Neural progenitor cell (in vitro differentiated cells): ENCODE measurements around the gene GLG1. TPM values are rescaled to one million over a fixed set of nuclear protein-coding genes. Genes with fewer than 3 reads are reported as not detected.

Experiments used
- DNase-seq: peaks from one replicate; pipeline ENCODE4 v3.0.0-alpha.2; 2016; ENCODE audit warnings: low spot score
- H2AFZ ChIP-seq: fragments of 200-600 bp; sonication (generic); replicated peaks from 2 replicates; pipeline ENCODE4 v1.6.1; 2016; ENCODE audit warnings: antibody characterized with exemption
- H3F3A ChIP-seq: fragments of 200-600 bp; sonication (generic); 2 replicates; pipeline ENCODE4 v1.6.1; 2016; ENCODE audit warnings: antibody characterized with exemption, low read depth
- H3K27ac ChIP-seq: fragments of 200-600 bp; sonication (generic); 2 replicates; pipeline ENCODE4 v1.5.1; 2016; ENCODE audit warnings: mild to moderate bottlenecking
- H3K27me3 ChIP-seq: fragments of 200-600 bp; sonication (generic); 2 replicates; pipeline ENCODE4 v1.6.1; 2016; ENCODE audit warnings: mild to moderate bottlenecking, moderate library complexity
- H3K36me3 ChIP-seq: fragments of 200-600 bp; sonication (generic); 2 replicates; pipeline ENCODE4 v1.5.1; 2016
- H3K4me1 ChIP-seq: fragments of 200-600 bp; sonication (generic); 2 replicates; pipeline ENCODE4 v1.6.1; 2016; ENCODE audit warnings: mixed run types
- H3K4me2 ChIP-seq: fragments of 200-600 bp; sonication (generic); 2 replicates; pipeline ENCODE4 v1.6.1; 2016
- H3K4me3 ChIP-seq: fragments of 200-600 bp; sonication (generic); 2 replicates; pipeline ENCODE4 v1.5.1; 2016
- H3K79me2 ChIP-seq: fragments of 200-600 bp; sonication (generic); 2 replicates; pipeline ENCODE4 v1.6.1; 2016; ENCODE audit warnings: low read depth
- H3K9ac ChIP-seq: fragments of 200-600 bp; sonication (generic); 2 replicates; pipeline ENCODE4 v1.6.1; 2016
- H3K9me3 ChIP-seq: fragments of 200-600 bp; sonication (generic); 2 replicates; pipeline ENCODE4 v1.5.1; 2016; ENCODE audit warnings: low read depth
- H4K20me1 ChIP-seq: fragments of 200-600 bp; sonication (generic); 2 replicates; pipeline ENCODE4 v1.6.1; 2016; ENCODE audit warnings: low read depth
- H3K27ac Mint-ChIP-seq: 3 replicates; pipeline ENCODE4 v1.8.0; 2021; ENCODE audit warnings: mixed read lengths
- H3K27me3 Mint-ChIP-seq: 2 replicates; pipeline ENCODE4 v1.8.0; 2022; ENCODE audit warnings: low read depth, mild to moderate bottlenecking, inconsistent platforms, moderate library complexity, mixed read lengths; ENCODE audit not compliant: insufficient read depth
- H3K36me3 Mint-ChIP-seq: 3 replicates; pipeline ENCODE4 v1.8.0; 2021; ENCODE audit warnings: mixed read lengths
- H3K4me1 Mint-ChIP-seq: 3 replicates; pipeline ENCODE4 v1.8.0; 2021; ENCODE audit warnings: mixed read lengths
- H3K4me3 Mint-ChIP-seq: 3 replicates; pipeline ENCODE4 v1.8.0; 2021; ENCODE audit warnings: mild to moderate bottlenecking, moderate library complexity, mixed read lengths
- H3K9me3 Mint-ChIP-seq: 3 replicates; pipeline ENCODE4 v1.8.0; 2020; ENCODE audit warnings: mixed read lengths
- EZH2 ChIP-seq: fragments of 200-600 bp; sonication (generic); IDR thresholded peaks from 2 replicates; pipeline ENCODE4 v1.6.1; 2017; ENCODE audit warnings: antibody characterized with exemption, mild to moderate bottlenecking, moderate library complexity
- EZH2phosphoT487 ChIP-seq: fragments of 200-600 bp; sonication (generic); IDR thresholded peaks from 2 replicates; pipeline ENCODE4 v1.6.1; 2017; ENCODE audit warnings: antibody characterized with exemption
- total RNA-seq: library from RNA; depleted of rRNA; stranded (reverse); fragments of >200 nt; gene quantifications from 2 replicates; pipeline ENCODE4 v1.2.3, GENCODE V29; 2015; ENCODE audit warnings: low replicate concordance
- TF ChIP-seq, protein P1 (sequence below): fragments of 200-600 bp; sonication (generic); IDR thresholded peaks from 2 replicates; pipeline ENCODE4 v1.5.1; 2017; ENCODE audit warnings: antibody characterized with exemption, mild to moderate bottlenecking

Gene GLG1
- total RNA-seq, 1 donor from 2014 or later = 117 TPM

DNA sequence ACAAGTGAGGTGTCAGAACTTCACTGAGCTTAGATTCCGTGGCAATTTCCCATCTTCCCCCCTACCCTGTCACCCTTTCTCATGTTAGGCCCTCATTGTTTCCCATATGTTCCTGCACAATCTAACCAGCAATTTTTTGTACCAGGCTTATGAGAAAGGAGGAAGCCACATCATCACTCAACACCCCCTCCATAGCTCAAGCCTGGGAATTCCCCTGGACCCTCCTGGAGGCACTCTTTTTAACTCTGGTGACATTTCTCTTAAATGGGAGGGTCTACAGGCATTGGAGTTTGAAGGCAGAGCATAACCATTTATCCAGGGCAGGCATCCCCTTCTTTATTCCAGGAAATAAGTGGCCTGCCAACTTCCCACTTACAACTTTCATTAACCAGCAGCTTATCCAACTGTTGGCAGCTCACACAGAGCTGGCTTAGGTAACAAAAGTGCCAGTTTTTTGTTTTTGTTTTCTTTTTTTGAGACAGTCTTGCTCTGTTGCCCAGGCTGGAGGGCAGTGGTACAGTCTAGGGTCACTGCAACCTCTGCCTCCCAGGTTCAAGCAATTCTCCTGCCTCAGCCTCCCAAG, 10.4 kb upstream of the GLG1 start:
- Histone ChIP-seq H3K27ac (no peak overlapping the region), H3K79me2 (no peaks in the 10 kb centered on the region), H3K9ac (no peak overlapping the region), H3K4me1 (no peaks in the 10 kb centered on the region), H3K9me3 (no peaks in the 10 kb centered on the region), H3K27me3 (no peaks in the 10 kb centered on the region), H3K4me2 (no peak overlapping the region), H3F3A (no peaks in the 10 kb centered on the region), H2AFZ (no peak overlapping the region), H3K4me3 (no peak overlapping the region), H4K20me1 (peaks cover 4% of the 10 kb centered on the region), H3K36me3 (peaks cover 3% of the 10 kb centered on the region)
- Mint-ChIP-seq H3K9me3 (no peaks in the 10 kb centered on the region), H3K27ac (no peak overlapping the region), H3K36me3 (peaks cover 11% of the 10 kb centered on the region), H3K4me1 (no peaks in the 10 kb centered on the region), H3K4me3 (no peak overlapping the region), H3K27me3 (peaks cover 2% of the 10 kb centered on the region)
- no peak for DNase-seq
- TF ChIP-seq, protein P1, sequence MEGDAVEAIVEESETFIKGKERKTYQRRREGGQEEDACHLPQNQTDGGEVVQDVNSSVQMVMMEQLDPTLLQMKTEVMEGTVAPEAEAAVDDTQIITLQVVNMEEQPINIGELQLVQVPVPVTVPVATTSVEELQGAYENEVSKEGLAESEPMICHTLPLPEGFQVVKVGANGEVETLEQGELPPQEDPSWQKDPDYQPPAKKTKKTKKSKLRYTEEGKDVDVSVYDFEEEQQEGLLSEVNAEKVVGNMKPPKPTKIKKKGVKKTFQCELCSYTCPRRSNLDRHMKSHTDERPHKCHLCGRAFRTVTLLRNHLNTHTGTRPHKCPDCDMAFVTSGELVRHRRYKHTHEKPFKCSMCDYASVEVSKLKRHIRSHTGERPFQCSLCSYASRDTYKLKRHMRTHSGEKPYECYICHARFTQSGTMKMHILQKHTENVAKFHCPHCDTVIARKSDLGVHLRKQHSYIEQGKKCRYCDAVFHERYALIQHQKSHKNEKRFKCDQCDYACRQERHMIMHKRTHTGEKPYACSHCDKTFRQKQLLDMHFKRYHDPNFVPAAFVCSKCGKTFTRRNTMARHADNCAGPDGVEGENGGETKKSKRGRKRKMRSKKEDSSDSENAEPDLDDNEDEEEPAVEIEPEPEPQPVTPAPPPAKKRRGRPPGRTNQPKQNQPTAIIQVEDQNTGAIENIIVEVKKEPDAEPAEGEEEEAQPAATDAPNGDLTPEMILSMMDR = no peak

DNA sequence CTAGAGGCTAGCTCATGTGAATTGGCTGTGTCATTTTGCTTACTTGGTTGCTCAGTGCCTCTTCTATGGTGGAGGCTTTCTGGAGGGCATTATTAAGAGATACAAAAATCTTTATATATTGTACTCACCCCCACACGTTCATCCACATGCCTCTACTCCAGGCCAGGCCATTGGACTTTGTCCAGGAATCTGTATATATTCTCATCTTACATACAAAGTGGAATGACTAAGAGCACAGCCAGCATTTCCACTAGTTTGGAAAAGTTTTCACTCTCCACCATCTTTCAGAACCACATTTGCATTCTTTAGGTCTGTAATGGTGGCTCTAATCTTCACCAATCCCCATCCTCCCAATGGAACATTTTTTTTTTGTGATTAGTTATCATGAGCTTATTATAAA, 4.8 kb upstream of the GLG1 start:
- H3K36me3 ChIP-seq = no peaks in the 10 kb centered on the region
- no peak overlapping the region for H3K4me3 Mint-ChIP-seq
- H3K4me1 Mint-ChIP-seq = peaks cover 9% of the 10 kb centered on the region
- H3K9ac ChIP-seq = no peak overlapping the region
- H3K9me3 ChIP-seq = no peaks in the 10 kb centered on the region
- no peaks in the 10 kb centered on the region for H3K27me3 ChIP-seq
- H3K27ac ChIP-seq = no peak overlapping the region
- no peak overlapping the region for H3K4me3 ChIP-seq
- TF ChIP-seq EZH2 = no peak
- H2AFZ ChIP-seq = no peak overlapping the region
- H3K27ac Mint-ChIP-seq = no peak overlapping the region
- H3F3A ChIP-seq = peaks cover 14% of the 10 kb centered on the region
- no peaks in the 10 kb centered on the region for H3K9me3 Mint-ChIP-seq
- no peaks in the 10 kb centered on the region for H3K27me3 Mint-ChIP-seq
- no peak overlapping the region for H3K4me2 ChIP-seq
- no peaks in the 10 kb centered on the region for H4K20me1 ChIP-seq
- H3K4me1 ChIP-seq = peaks cover 7% of the 10 kb centered on the region
- peaks cover 1% of the 10 kb centered on the region for H3K79me2 ChIP-seq
- no peaks in the 10 kb centered on the region for H3K36me3 Mint-ChIP-seq
- no peak for DNase-seq

DNA sequence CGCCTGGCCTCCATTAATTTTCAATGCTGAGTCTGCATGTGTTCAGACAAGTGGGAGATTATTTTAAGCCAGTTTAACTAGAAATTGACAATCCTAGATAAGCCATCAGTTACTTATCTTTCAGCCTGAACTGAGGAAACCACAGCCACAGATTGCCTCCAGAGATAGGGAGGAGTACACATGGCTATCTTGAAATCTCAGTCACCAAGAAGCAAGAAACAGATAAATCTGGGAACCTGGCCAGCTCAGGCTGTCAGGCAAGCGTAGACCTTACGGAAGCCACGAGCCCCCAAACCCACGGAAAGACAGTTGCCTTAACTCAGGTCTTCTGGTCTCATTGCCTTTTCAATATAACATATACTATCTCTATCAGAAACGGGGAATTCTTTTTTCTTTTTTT, 2.0 kb upstream of the GLG1 start:
- Mint-ChIP-seq H3K27ac (no peak overlapping the region), H3K36me3 (no peaks in the 10 kb centered on the region), H3K4me1 (peaks cover 32% of the 10 kb centered on the region), H3K9me3 (no peaks in the 10 kb centered on the region), H3K27me3 (no peaks in the 10 kb centered on the region), H3K4me3 (no peak overlapping the region)
- Histone ChIP-seq H3K9ac (no peak overlapping the region), H3F3A (peaks cover 19% of the 10 kb centered on the region), H3K79me2 (peaks cover 29% of the 10 kb centered on the region), H3K4me1 (peaks cover 21% of the 10 kb centered on the region), H3K27ac (no peak overlapping the region), H3K4me2 (no peak overlapping the region), H3K27me3 (no peaks in the 10 kb centered on the region), H2AFZ (no peak overlapping the region), H3K9me3 (no peaks in the 10 kb centered on the region), H3K4me3 (no peak overlapping the region), H4K20me1 (peaks cover 23% of the 10 kb centered on the region), H3K36me3 (no peaks in the 10 kb centered on the region)
- DNase-seq = no peak
- TF ChIP-seq EZH2phosphoT487 (no peak), EZH2 (no peak)
- TF ChIP-seq, protein P1 = no peak

GRCh38 chr16:74608381-74608780, 1.5 kb upstream of the GLG1 start:
- Histone ChIP-seq H3F3A (peaks cover 19% of the 10 kb centered on the region), H3K36me3 (no peaks in the 10 kb centered on the region), H3K9ac (no peak overlapping the region), H3K4me2 (no peak overlapping the region), H3K79me2 (peaks cover 35% of the 10 kb centered on the region), H3K4me3 (no peak overlapping the region), H4K20me1 (peaks cover 28% of the 10 kb centered on the region), H2AFZ (peak overlapping the region; percentile 55), H3K27ac (no peak overlapping the region), H3K4me1 (peaks cover 21% of the 10 kb centered on the region), H3K9me3 (no peaks in the 10 kb centered on the region), H3K27me3 (no peaks in the 10 kb centered on the region)
- DNase-seq = no peak
- no peaks in the 10 kb centered on the region for H3K9me3 Mint-ChIP-seq
- peaks cover 32% of the 10 kb centered on the region for H3K4me1 Mint-ChIP-seq
- H3K36me3 Mint-ChIP-seq = peaks cover 3% of the 10 kb centered on the region
- H3K27ac Mint-ChIP-seq = no peak overlapping the region
- H3K27me3 Mint-ChIP-seq = no peaks in the 10 kb centered on the region
- H3K4me3 Mint-ChIP-seq = no peak overlapping the region
- TF ChIP-seq EZH2phosphoT487 (no peak), EZH2 (no peak)
- TF ChIP-seq, protein P1 = no peak
